Lung (tissue), 12 donors: ENCODE measurements around the gene MLLT3. TPM values are rescaled to one million over a fixed set of nuclear protein-coding genes. Genes with fewer than 3 reads are reported as not detected.

Experiments used
- ATAC-seq: fragments of 200-7000 bp; cut with Tn5 transposase; one replicate; pipeline ENCODE4 v1.9.1; 2020; ENCODE audit warnings: moderate number of reproducible peaks; ENCODE audit not compliant: insufficient read depth, low FRiP score
- DNase-seq, 3 donors: peaks; one replicate each; pipeline ENCODE4 v3.0.0-alpha.2; 2013 to 2017
- H3K27ac ChIP-seq, 2 donors: one replicate each; pipeline ENCODE4 v1.5.1; 2013; ENCODE audit warnings: mild to moderate bottlenecking in 2 of 2, moderate library complexity in 2 of 2, control low read depth in 1 of 2, inconsistent platforms in 1 of 2, low read depth in 1 of 2, low read length in 1 of 2
- H3K27me3 ChIP-seq, 3 donors: one replicate each; pipeline ENCODE4 v1.5.1; 2013; ENCODE audit warnings: low read length in 2 of 3; ENCODE audit not compliant: control insufficient read depth in 3 of 3, insufficient read depth in 3 of 3
- H3K36me3 ChIP-seq, 4 donors: one replicate each; pipeline ENCODE4 v1.5.1; 2013; ENCODE audit warnings: low read length in 4 of 4, mild to moderate bottlenecking in 1 of 4, moderate library complexity in 1 of 4; ENCODE audit not compliant: control insufficient read depth in 4 of 4, insufficient read depth in 4 of 4
- H3K4me1 ChIP-seq, 5 donors: one replicate each; pipeline ENCODE4 v1.5.1; 2013; ENCODE audit warnings: low read length in 5 of 5, mild to moderate bottlenecking in 2 of 5, moderate library complexity in 1 of 5; ENCODE audit not compliant: control insufficient read depth in 5 of 5, insufficient read depth in 5 of 5
- H3K4me3 ChIP-seq: one replicate; pipeline ENCODE4 v1.5.1; 2013; ENCODE audit warnings: mild to moderate bottlenecking, control low read depth, moderate library complexity
- H3K9ac ChIP-seq, 2 donors: one replicate each; pipeline ENCODE4 v1.5.1; 2013; ENCODE audit warnings: low read length in 2 of 2, control low read depth in 1 of 2; ENCODE audit not compliant: insufficient read depth in 1 of 2
- H3K9me3 ChIP-seq, 4 donors: one replicate each; pipeline ENCODE4 v1.5.1; 2013; ENCODE audit warnings: low read length in 3 of 4, mild to moderate bottlenecking in 1 of 4, moderate library complexity in 1 of 4; ENCODE audit not compliant: control insufficient read depth in 4 of 4, insufficient read depth in 3 of 4
- WGBS, 2 donors: extraction: QIAGEN DNeasy Blood & Tissue Kit; methylation state at CpG; one replicate each; pipeline ENCODE4 v1.1.7; 2013; 5-methylcytosine and 5-hydroxymethylcytosine counted together
- polyA plus RNA-seq, 2 donors: library from polyadenylated mRNA; stranded (reverse); fragments of 200-250 nt; gene quantifications; one replicate each; pipeline ENCODE4 v1.2.1, GENCODE V29; 2013
- total RNA-seq, 2 donors: library from RNA; depleted of rRNA in 1 of 2; stranded (reverse); fragments of >200 nt in 1 of 2; gene quantifications; one replicate each; pipeline ENCODE4 v1.2.1, GENCODE V29; 2014 to 2021
- TF ChIP-seq, protein P1 (sequence below): IDR thresholded peaks from 2 replicates; pipeline ENCODE4 v1.5.1; 2012; ENCODE audit warnings: mild to moderate bottlenecking; ENCODE audit errors: control extremely low read depth, extremely low read depth
- donor health status: control.
- donor health status: control.
- donor health status: Bipolar disorder and iron deficiency.
- donor health status: healthy.
- donor health status: DM: yes; HTN: yes; CAD: no.

MLLT3 gene
- total and polyA plus RNA-seq, 4 donors, result 7.1 to 43.1 (median 13.7) TPM

GRCh38 chr9:20319241-20319640 lies 303.1 kb downstream of the MLLT3 start:
- Histone ChIP-seq H3K36me3 (no peaks in the 10 kb centered on the region), H3K9me3 (no peaks in the 10 kb centered on the region), H3K9ac (no peak overlapping the region), H3K4me1 (peaks cover 0 to 15% (median 6%) of the 10 kb centered on the region in 5 donors), H3K4me3 (no peak overlapping the region), H3K27ac (peak overlapping the region in 1 of 2 donors; percentile 39), H3K27me3 (no peaks in the 10 kb centered on the region)
- TF ChIP-seq, protein P1, sequence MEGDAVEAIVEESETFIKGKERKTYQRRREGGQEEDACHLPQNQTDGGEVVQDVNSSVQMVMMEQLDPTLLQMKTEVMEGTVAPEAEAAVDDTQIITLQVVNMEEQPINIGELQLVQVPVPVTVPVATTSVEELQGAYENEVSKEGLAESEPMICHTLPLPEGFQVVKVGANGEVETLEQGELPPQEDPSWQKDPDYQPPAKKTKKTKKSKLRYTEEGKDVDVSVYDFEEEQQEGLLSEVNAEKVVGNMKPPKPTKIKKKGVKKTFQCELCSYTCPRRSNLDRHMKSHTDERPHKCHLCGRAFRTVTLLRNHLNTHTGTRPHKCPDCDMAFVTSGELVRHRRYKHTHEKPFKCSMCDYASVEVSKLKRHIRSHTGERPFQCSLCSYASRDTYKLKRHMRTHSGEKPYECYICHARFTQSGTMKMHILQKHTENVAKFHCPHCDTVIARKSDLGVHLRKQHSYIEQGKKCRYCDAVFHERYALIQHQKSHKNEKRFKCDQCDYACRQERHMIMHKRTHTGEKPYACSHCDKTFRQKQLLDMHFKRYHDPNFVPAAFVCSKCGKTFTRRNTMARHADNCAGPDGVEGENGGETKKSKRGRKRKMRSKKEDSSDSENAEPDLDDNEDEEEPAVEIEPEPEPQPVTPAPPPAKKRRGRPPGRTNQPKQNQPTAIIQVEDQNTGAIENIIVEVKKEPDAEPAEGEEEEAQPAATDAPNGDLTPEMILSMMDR, result no peak
- DNase-seq (no peak), ATAC-seq (no peak)
- WGBS, 2 donors, result 69 to 85% methylated on average over 8 of the region's 8 CpGs

- DNase-seq (no peak), ATAC-seq (no peak)
- Histone ChIP-seq H3K9me3 (no peaks in the 10 kb centered on the region), H3K9ac (no peak overlapping the region), H3K4me3 (no peak overlapping the region), H3K27ac (no peak overlapping the region), H3K4me1 (peaks cover 0 to 15% (median 6%) of the 10 kb centered on the region in 5 donors), H3K27me3 (no peaks in the 10 kb centered on the region), H3K36me3 (no peaks in the 10 kb centered on the region)
- WGBS, 2 donors, result 88 to 95% methylated on average over 5 of the region's 5 CpGs
- TF ChIP-seq, protein P1, result no peak
Observed at GRCh38 chr9:20317701-20318100, 304.6 kb downstream of the MLLT3 start.

GRCh38 chr9:20316372-20316771 lies 305.9 kb downstream of the MLLT3 start:
- WGBS, 2 donors, result 82 to 91% methylated on average over 9 of the region's 9 CpGs
- no peaks in the 10 kb centered on the region for H3K9me3 ChIP-seq
- peaks cover 0 to 15% (median 6%) of the 10 kb centered on the region in 5 donors for H3K4me1 ChIP-seq
- no peak for DNase-seq
- H3K27ac ChIP-seq, result no peak overlapping the region
- no peak for ATAC-seq
- H3K36me3 ChIP-seq, result no peaks in the 10 kb centered on the region
- no peak overlapping the region for H3K9ac ChIP-seq
- H3K4me3 ChIP-seq, result no peak overlapping the region
- no peaks in the 10 kb centered on the region for H3K27me3 ChIP-seq
- TF ChIP-seq, protein P1, result no peak

- TF ChIP-seq, protein P1, result no peak
- no peaks in the 10 kb centered on the region for H3K9me3 ChIP-seq
- H3K27me3 ChIP-seq, result no peaks in the 10 kb centered on the region
- no peak overlapping the region for H3K4me3 ChIP-seq
- no peak overlapping the region for H3K9ac ChIP-seq
- DNase-seq (peak in 1 of 3 donors; percentile 10), ATAC-seq (no peak)
- H3K4me1 ChIP-seq, result peaks cover 0 to 11% (median 6%) of the 10 kb centered on the region in 5 donors
- no peaks in the 10 kb centered on the region for H3K36me3 ChIP-seq
- WGBS, 2 donors, result 91 to 96% methylated on average over 2 of the region's 2 CpGs
- H3K27ac ChIP-seq, result no peak overlapping the region
Observed at GRCh38 chr9:20315677-20316076, 306.6 kb downstream of the MLLT3 start.
